RKO (cell line): ENCODE results near the gene ADGRL3.
"Not testable (repeated sequence)": the region's sequence is repeated elsewhere in the genome, so short reads cannot be mapped to it uniquely, and the experiment has no call there.

Experiments used
- DNase-seq: peaks from one replicate; pipeline ENCODE4 v3.0.0-alpha.2; 2016; ENCODE audit warnings: low spot score

The ADGRL3 gene

GRCh38 chr4:61205066-61205465 is 4.9 kb downstream of the ADGRL3 start:
- DNase-seq, result no peak

GRCh38 chr4:61207156-61207555 is 7.0 kb downstream of the ADGRL3 start:
- DNase-seq, result not testable (repeated sequence)

GRCh38 chr4:61210186-61210939 is 10.2 kb downstream of the ADGRL3 start:
- DNase-seq, result no peak

GRCh38 chr4:61211781-61212180 is 11.7 kb downstream of the ADGRL3 start:
- no peak for DNase-seq

- no peak for DNase-seq
Observed at GRCh38 chr4:61212788-61213187, 12.7 kb downstream of the ADGRL3 start.

- no peak for DNase-seq
Observed at GRCh38 chr4:61214680-61215079, 14.6 kb downstream of the ADGRL3 start.

- DNase-seq, result no peak
Observed at GRCh38 chr4:61217222-61217621, 17.1 kb downstream of the ADGRL3 start.

GRCh38 chr4:61220556-61220955 is 20.4 kb downstream of the ADGRL3 start:
- no peak for DNase-seq

GRCh38 chr4:61223385-61223784 is 23.3 kb downstream of the ADGRL3 start:
- no peak for DNase-seq

- DNase-seq, result no peak
Observed at GRCh38 chr4:61224573-61224972, 24.4 kb downstream of the ADGRL3 start.

GRCh38 chr4:61225656-61226055 is 25.5 kb downstream of the ADGRL3 start:
- DNase-seq, result no peak

- no peak for DNase-seq
Observed at GRCh38 chr4:61231421-61231820, 31.3 kb downstream of the ADGRL3 start.

- no peak for DNase-seq
Observed at GRCh38 chr4:61239250-61239649, 39.1 kb downstream of the ADGRL3 start.

GRCh38 chr4:61243962-61244361 is 43.8 kb downstream of the ADGRL3 start:
- DNase-seq, result no peak

GRCh38 chr4:61245069-61245714 is 45.1 kb downstream of the ADGRL3 start:
- DNase-seq, result no peak

GRCh38 chr4:61246034-61246433 is 45.9 kb downstream of the ADGRL3 start:
- no peak for DNase-seq

GRCh38 chr4:61248705-61249104 is 48.6 kb downstream of the ADGRL3 start:
- no peak for DNase-seq

- no peak for DNase-seq
Observed at GRCh38 chr4:61251129-61251528, 51.0 kb downstream of the ADGRL3 start.

GRCh38 chr4:61254406-61254805 is 54.3 kb downstream of the ADGRL3 start:
- DNase-seq, result no peak

- DNase-seq, result no peak
Observed at GRCh38 chr4:61273233-61273632, 73.1 kb downstream of the ADGRL3 start.

- no peak for DNase-seq
Observed at GRCh38 chr4:61274286-61274685, 74.2 kb downstream of the ADGRL3 start.

- no peak for DNase-seq
Observed at GRCh38 chr4:61275241-61275640, 75.1 kb downstream of the ADGRL3 start.

GRCh38 chr4:61276029-61276428 is 75.9 kb downstream of the ADGRL3 start:
- DNase-seq, result no peak
